Smooth muscle cell (in vitro differentiated cells): ENCODE data around the gene ZFC3H1. TPM values are rescaled to one million over a fixed set of nuclear protein-coding genes. Genes with fewer than 3 reads are reported as not detected.

Source experiments
- DNase-seq: peaks from one replicate; lab custom pipeline; 2025; ENCODE audit not compliant: unreplicated experiment; lab: John Stamatoyannopoulos, UW
- H2AFZ ChIP-seq: fragments of 200-600 bp; sonication (generic); 2 replicates; pipeline ENCODE4 v1.6.0; 2016; ENCODE audit warnings: antibody characterized with exemption, low read depth, mild to moderate bottlenecking
- H3F3A ChIP-seq: fragments of 200-600 bp; sonication (generic); 2 replicates; pipeline ENCODE4 v1.6.0; 2017; ENCODE audit warnings: antibody characterized with exemption, low read depth
- H3K27ac ChIP-seq: fragments of 200-600 bp; sonication (generic); 2 replicates; pipeline ENCODE4 v1.5.1; 2016; ENCODE audit warnings: low read depth, mild to moderate bottlenecking
- H3K27me3 ChIP-seq: fragments of 200-600 bp; sonication (generic); 2 replicates; pipeline ENCODE4 v1.6.1; 2016; ENCODE audit warnings: low read depth, mild to moderate bottlenecking
- H3K36me3 ChIP-seq: fragments of 200-600 bp; sonication (generic); 2 replicates; pipeline ENCODE4 v1.5.1; 2016; ENCODE audit warnings: low read depth
- H3K4me1 ChIP-seq: fragments of 200-600 bp; sonication (generic); 2 replicates; pipeline ENCODE4 v1.5.1; 2016; ENCODE audit warnings: low read depth
- H3K4me2 ChIP-seq: fragments of 200-600 bp; sonication (generic); 2 replicates; pipeline ENCODE4 v1.6.0; 2016; ENCODE audit warnings: mild to moderate bottlenecking
- H3K4me3 ChIP-seq: fragments of 200-600 bp; sonication (generic); 2 replicates; pipeline ENCODE4 v1.5.1; 2016; ENCODE audit warnings: mild to moderate bottlenecking
- H3K79me2 ChIP-seq: fragments of 200-600 bp; sonication (generic); 2 replicates; pipeline ENCODE4 v1.6.0; 2016; ENCODE audit warnings: low read depth, mild to moderate bottlenecking
- H3K9ac ChIP-seq: fragments of 200-600 bp; sonication (generic); 2 replicates; pipeline ENCODE4 v1.6.0; 2016; ENCODE audit warnings: low read depth
- H3K9me3 ChIP-seq: fragments of 200-600 bp; sonication (generic); replicated peaks from 2 replicates; pipeline ENCODE4 v1.5.1; 2016; ENCODE audit warnings: low read depth
- H4K20me1 ChIP-seq: fragments of 200-600 bp; sonication (generic); 2 replicates; pipeline ENCODE4 v1.6.0; 2016; ENCODE audit warnings: low read depth
- WGBS: methylation state at CpG from one replicate; pipeline ENCODE4 v1.1.7; 2016; ENCODE audit warnings: low lambda C conversion rate; 5-methylcytosine and 5-hydroxymethylcytosine counted together
- polyA plus RNA-seq: library from polyadenylated mRNA; unstranded; fragments of >200 nt; fragmentation: Nextera tagmentation; extraction: Ambion mirVana; gene quantifications from 2 replicates; pipeline ENCODE4 v1.2.1, GENCODE V29; 2016
- total RNA-seq: library from RNA; depleted of rRNA; stranded (reverse); fragments of >200 nt; gene quantifications from 2 replicates; pipeline ENCODE4 v1.2.3, GENCODE V29; 2014
- TF ChIP-seq, protein P1 (sequence below): fragments of 200-600 bp; sonication (generic); IDR thresholded peaks from 2 replicates; pipeline ENCODE4 v1.5.1; 2017; ENCODE audit warnings: borderline replicate concordance, mild to moderate bottlenecking, antibody characterized with exemption; ENCODE audit not compliant: insufficient read depth, poor library complexity, severe bottlenecking

ZFC3H1 gene
- total and polyA plus RNA-seq, 2 experiments from 2014 or later = 17.5 to 52.9 TPM

- Histone ChIP-seq H3K36me3 (no peaks in the 10 kb centered on the region), H3K4me3 (no peak overlapping the region), H2AFZ (no peak overlapping the region), H4K20me1 (no peaks in the 10 kb centered on the region), H3K27ac (no peak overlapping the region), H3K27me3 (no peaks in the 10 kb centered on the region), H3K9ac (no peak overlapping the region), H3F3A (no peaks in the 10 kb centered on the region), H3K4me1 (no peaks in the 10 kb centered on the region), H3K9me3 (no peaks in the 10 kb centered on the region), H3K79me2 (no peaks in the 10 kb centered on the region), H3K4me2 (no peak overlapping the region)
- no peak for DNase-seq
- WGBS = 51% methylated on average over 3 of the region's 3 CpGs
- TF ChIP-seq, protein P1, sequence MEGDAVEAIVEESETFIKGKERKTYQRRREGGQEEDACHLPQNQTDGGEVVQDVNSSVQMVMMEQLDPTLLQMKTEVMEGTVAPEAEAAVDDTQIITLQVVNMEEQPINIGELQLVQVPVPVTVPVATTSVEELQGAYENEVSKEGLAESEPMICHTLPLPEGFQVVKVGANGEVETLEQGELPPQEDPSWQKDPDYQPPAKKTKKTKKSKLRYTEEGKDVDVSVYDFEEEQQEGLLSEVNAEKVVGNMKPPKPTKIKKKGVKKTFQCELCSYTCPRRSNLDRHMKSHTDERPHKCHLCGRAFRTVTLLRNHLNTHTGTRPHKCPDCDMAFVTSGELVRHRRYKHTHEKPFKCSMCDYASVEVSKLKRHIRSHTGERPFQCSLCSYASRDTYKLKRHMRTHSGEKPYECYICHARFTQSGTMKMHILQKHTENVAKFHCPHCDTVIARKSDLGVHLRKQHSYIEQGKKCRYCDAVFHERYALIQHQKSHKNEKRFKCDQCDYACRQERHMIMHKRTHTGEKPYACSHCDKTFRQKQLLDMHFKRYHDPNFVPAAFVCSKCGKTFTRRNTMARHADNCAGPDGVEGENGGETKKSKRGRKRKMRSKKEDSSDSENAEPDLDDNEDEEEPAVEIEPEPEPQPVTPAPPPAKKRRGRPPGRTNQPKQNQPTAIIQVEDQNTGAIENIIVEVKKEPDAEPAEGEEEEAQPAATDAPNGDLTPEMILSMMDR = no peak
Measured at GRCh38 chr12:71567537-71567936, 96.1 kb downstream of the ZFC3H1 start.

GRCh38 chr12:71566655-71567054 lies 97.0 kb downstream of the ZFC3H1 start:
- 16% methylated on average over 2 of the region's 2 CpGs for WGBS
- no peaks in the 10 kb centered on the region for H3F3A ChIP-seq
- TF ChIP-seq, protein P1 = no peak
- no peak overlapping the region for H3K4me2 ChIP-seq
- H3K4me3 ChIP-seq = no peak overlapping the region
- no peak for DNase-seq
- H4K20me1 ChIP-seq = no peaks in the 10 kb centered on the region
- H3K27me3 ChIP-seq = no peaks in the 10 kb centered on the region
- no peaks in the 10 kb centered on the region for H3K4me1 ChIP-seq
- no peak overlapping the region for H3K9ac ChIP-seq
- H3K79me2 ChIP-seq = no peaks in the 10 kb centered on the region
- H3K36me3 ChIP-seq = no peaks in the 10 kb centered on the region
- no peak overlapping the region for H2AFZ ChIP-seq
- H3K9me3 ChIP-seq = no peaks in the 10 kb centered on the region
- no peak overlapping the region for H3K27ac ChIP-seq

- WGBS = 36% methylated on average over 1 of the region's 1 CpG
- Histone ChIP-seq H3K27me3 (no peaks in the 10 kb centered on the region), H2AFZ (no peak overlapping the region), H4K20me1 (no peaks in the 10 kb centered on the region), H3K79me2 (no peaks in the 10 kb centered on the region), H3K36me3 (no peaks in the 10 kb centered on the region), H3K9me3 (no peaks in the 10 kb centered on the region), H3K4me3 (no peak overlapping the region), H3K27ac (no peak overlapping the region), H3K4me2 (no peak overlapping the region), H3F3A (no peaks in the 10 kb centered on the region), H3K9ac (no peak overlapping the region), H3K4me1 (no peaks in the 10 kb centered on the region)
- DNase-seq = no peak
- TF ChIP-seq, protein P1 = no peak
Measured at GRCh38 chr12:71565535-71565934, 98.1 kb downstream of the ZFC3H1 start.
